GM19043 (cell line): Measurements from ENCODE around the gene NRM.
"Not testable (repeated sequence)": the region's sequence is repeated elsewhere in the genome, so short reads cannot be mapped to it uniquely, and the experiment has no call there.

ENCODE experiments used
- ATAC-seq: cut with Tn5 transposase; IDR thresholded peaks from one replicate; pipeline ENCODE4 v1.9.1; 2021; ENCODE audit warnings: low read depth; ENCODE audit not compliant: unreplicated experiment

Gene NRM

GRCh38 chr6:30690403-30691207 lies at the start of gene NRM:
TSS of gene NRM (minus strand) at chr6:30690984. CDS start at chr6:30690974, 10 bp downstream.
- no peak for ATAC-seq

- no peak for ATAC-seq
Measured at GRCh38 chr6:30740540-30740870, 49.7 kb upstream of the NRM start.

GRCh38 chr6:30738532-30738931 lies 47.7 kb upstream of the NRM start:
- ATAC-seq = no peak

GRCh38 chr6:30735668-30736314 lies 45.0 kb upstream of the NRM start:
- ATAC-seq = no peak

GRCh38 chr6:30732237-30732943 lies 41.6 kb upstream of the NRM start:
- ATAC-seq = no peak

- no peak for ATAC-seq
Measured at GRCh38 chr6:30730601-30731435, 40.0 kb upstream of the NRM start.

GRCh38 chr6:30727920-30728553 lies 37.3 kb upstream of the NRM start:
- no peak for ATAC-seq

GRCh38 chr6:30726506-30727413 lies 36.0 kb upstream of the NRM start:
- no peak for ATAC-seq

- ATAC-seq = no peak
Measured at GRCh38 chr6:30725713-30726505, 35.1 kb upstream of the NRM start.

- ATAC-seq = no peak
Measured at GRCh38 chr6:30724906-30725667, 34.3 kb upstream of the NRM start.

GRCh38 chr6:30723843-30724741 lies 33.3 kb upstream of the NRM start:
- ATAC-seq = not testable (repeated sequence)

- not testable (repeated sequence) for ATAC-seq
Measured at GRCh38 chr6:30723159-30723842, 32.5 kb upstream of the NRM start.

GRCh38 chr6:30722280-30723112 lies 31.7 kb upstream of the NRM start:
- ATAC-seq = no peak

GRCh38 chr6:30722025-30722279 lies 31.2 kb upstream of the NRM start:
- not testable (repeated sequence) for ATAC-seq

GRCh38 chr6:30721198-30722024 lies 30.6 kb upstream of the NRM start:
- ATAC-seq = no peak
